GM12878 (cell line): ENCODE results near the gene AGBL1. TPM values are rescaled to one million over a fixed set of nuclear protein-coding genes. Genes with fewer than 3 reads are reported as not detected.

ENCODE experiments used
- ATAC-seq: fragments of 200-7000 bp; cut with Tn5 transposase; 3 replicates; pipeline ENCODE4 v1.9.1; 2020; ENCODE audit warnings: mild to moderate bottlenecking, moderate library complexity
- BruUV-seq: library from RNA; stranded (reverse); fragments of 400-500 nt; replicated peaks from 2 replicates; lab custom pipeline; 2021; lab: Mats Ljungman, UMichigan
- CTCF ChIA-PET: fragments of 300-600 bp; sonication (Branson Sonifier 250); formaldehyde crosslinking; extraction: SDS; loops from one replicate; lab custom pipeline; 2021; ENCODE audit warnings: inconsistent platforms; lab: Yijun Ruan, JAX
- POLR2A ChIA-PET: fragments of 350-600 bp; formaldehyde crosslinking; extraction: SDS; loops from one replicate; lab custom pipeline; 2021; ENCODE audit warnings: inconsistent platforms; lab: Charles Lee
- RAD21 ChIA-PET: fragments of 300-600 bp; sonication (Branson Sonifier 250); formaldehyde crosslinking; loops from one replicate; lab custom pipeline; 2023; ENCODE audit warnings: antibody characterized with exemption; ENCODE audit not compliant: unreplicated experiment; lab: Charles Lee
- SMC1A ChIA-PET: fragments of 300-600 bp; sonication (Branson Sonifier 250); formaldehyde crosslinking; loops from one replicate; lab custom pipeline; 2023; ENCODE audit not compliant: unreplicated experiment, uncharacterized antibody; lab: Charles Lee
- DNase-seq: peaks from one replicate; pipeline ENCODE4 v3.0.0-alpha.2; 2011; ENCODE audit warnings: low read depth, low spot score
- FAIRE-seq: peaks from 3 replicates; lab custom pipeline; 2011; peaks lifted over from hg19 to GRCh38; lab: Jason Lieb, UNC
- H2AFZ ChIP-seq: 2 replicates; pipeline ENCODE4 v1.6.0; 2011; ENCODE audit warnings: low read depth, low read length, control low read depth; ENCODE audit not compliant: control insufficient read depth
- H3K27ac ChIP-seq: 2 replicates; pipeline ENCODE4 v1.5.1; 2011; ENCODE audit warnings: control low read depth; ENCODE audit not compliant: control insufficient read depth, insufficient read depth
- H3K27me3 ChIP-seq, 2 experiments: replicated peaks in 1 of 2; 2 replicates each; pipeline versions ENCODE4 v1.6.0 to v1.6.1; 2011; ENCODE audit warnings: low read length in 1 of 2; ENCODE audit not compliant: control insufficient read depth in 2 of 2, insufficient read depth in 2 of 2
- H3K36me3 ChIP-seq, 2 experiments: 2 replicates each; pipeline ENCODE4 v1.5.1; 2011; ENCODE audit warnings: low read length in 1 of 2; ENCODE audit not compliant: control insufficient read depth in 2 of 2, insufficient read depth in 2 of 2
- H3K4me1 ChIP-seq: 2 replicates; pipeline ENCODE4 v1.6.1; 2011; ENCODE audit warnings: mild to moderate bottlenecking, low read length, moderate library complexity, mixed read lengths; ENCODE audit not compliant: control insufficient read depth, insufficient read depth
- H3K4me2 ChIP-seq: 2 replicates; pipeline ENCODE4 v1.6.0; 2011; ENCODE audit warnings: control low read depth; ENCODE audit not compliant: control insufficient read depth, insufficient read depth
- H3K4me3 ChIP-seq: fragments of 200-600 bp; sonication (generic); 2 replicates; pipeline ENCODE4 v1.5.1; 2016
- H3K79me2 ChIP-seq: 2 replicates; pipeline ENCODE4 v1.6.0; 2011; ENCODE audit warnings: low read length; ENCODE audit not compliant: control insufficient read depth, insufficient read depth
- H3K9ac ChIP-seq: 2 replicates; pipeline ENCODE4 v1.8.0; 2011; ENCODE audit warnings: low read length, control low read depth, mixed read lengths; ENCODE audit not compliant: control insufficient read depth, insufficient read depth
- H3K9me3 ChIP-seq: replicated peaks from 3 replicates; pipeline ENCODE4 v1.5.1; 2011; ENCODE audit warnings: mild to moderate bottlenecking, low read length; ENCODE audit not compliant: control insufficient read depth, insufficient read depth
- H4K20me1 ChIP-seq: 2 replicates; pipeline ENCODE4 v1.6.0; 2011; ENCODE audit not compliant: control insufficient read depth, insufficient read depth
- CBX5 ChIP-seq: sonication (generic); IDR thresholded peaks from 2 replicates; pipeline ENCODE4 v1.6.1; 2016; ENCODE audit warnings: low read depth, moderate library complexity, mild to moderate bottlenecking, inconsistent platforms
- E2F8 ChIP-seq: fragments of 450-650 bp; IDR thresholded peaks from 2 replicates; pipeline ENCODE4 v1.6.1; 2018; ENCODE audit warnings: mild to moderate bottlenecking, low read depth, moderate library complexity; ENCODE audit not compliant: partially characterized antibody
- E4F1 ChIP-seq: fragments of 450-650 bp; IDR thresholded peaks from 2 replicates; pipeline ENCODE4 v1.6.1; 2018; ENCODE audit warnings: borderline replicate concordance, mild to moderate bottlenecking; ENCODE audit not compliant: partially characterized antibody
- IKZF1 ChIP-seq: fragments of 450-650 bp; conservative IDR thresholded peaks from 2 replicates; pipeline ENCODE4 v1.6.1; 2017; ENCODE audit warnings: antibody characterized with exemption, mild to moderate bottlenecking
- IKZF2 ChIP-seq, 2 experiments: fragments of 450-650 bp; IDR thresholded peaks; 2 replicates each; pipeline ENCODE4 v1.6.1; 2017; ENCODE audit warnings: mild to moderate bottlenecking in 2 of 2, moderate library complexity in 2 of 2
- JUND ChIP-seq: IDR thresholded peaks from 2 replicates; pipeline ENCODE4 v1.6.1; 2012; ENCODE audit warnings: low read depth, mild to moderate bottlenecking, low read length, improper control_type of control experiment, moderate library complexity
- POU2F2 ChIP-seq: IDR thresholded peaks from 3 replicates; pipeline ENCODE4 v1.6.1; 2011; ENCODE audit warnings: low read depth, mild to moderate bottlenecking, low read length, borderline replicate concordance
- RB1 ChIP-seq: fragments of 450-650 bp; formaldehyde crosslinking; IDR thresholded peaks from 2 replicates; pipeline ENCODE4 v1.6.1; 2017; ENCODE audit warnings: mild to moderate bottlenecking, borderline replicate concordance
- RFX5 ChIP-seq: IDR thresholded peaks from 2 replicates; pipeline ENCODE4 v1.6.1; 2011; ENCODE audit warnings: low read depth, low read length, improper control_type of control experiment
- SREBF1 ChIP-seq: IDR thresholded peaks from 2 replicates; pipeline ENCODE4 v1.6.1; 2012; ENCODE audit warnings: mild to moderate bottlenecking, low read length
- YBX1 ChIP-seq: fragments of 450-650 bp; IDR thresholded peaks from 2 replicates; pipeline ENCODE4 v1.6.1; 2016; ENCODE audit warnings: antibody characterized with exemption
- whole genome bisulfite sequencing: methylation state at CpG from one replicate; pipeline ENCODE4 v1.1.6; 2016; ENCODE audit warnings: low lambda C conversion rate; ENCODE audit not compliant: insufficient replicate concordance, insufficient coverage; ENCODE audit errors: missing lambda C conversion rate; 5-methylcytosine and 5-hydroxymethylcytosine counted together
- in situ Hi-C: fragments of 300-500 bp; cut with MboI; formaldehyde crosslinking; loops from 9 replicates; pipeline ENCODE4 v1.14.3; 2018; ENCODE audit warnings: mixed read lengths
- intact Hi-C: fragments of 100-400 bp; cut with micrococcal nuclease; formaldehyde crosslinking; loops from one replicate; pipeline ENCODE4 v1.14.2; 2022; ENCODE audit not compliant: unreplicated experiment
- polyA plus RNA-seq, 11 experiments: library from polyadenylated mRNA; depleted of rRNA in 4 of 11; unstranded in 6 of 11; stranded (reverse) in 5 of 11; fragments of >200 nt; fragmentation: Nextera tagmentation in 4 of 11; fragmentation: Illumina TruSeq in 1 of 11; extraction: Ambion mirVana in 4 of 11; extraction: Trizol in 1 of 11; gene quantifications; 1 replicate in 1 of 11; 2 replicates in 10 of 11; pipeline versions ENCODE4 v1.2.1 to v1.2.3, GENCODE V29; 2011 to 2016; ENCODE audit warnings: inconsistent platforms in 2 of 11, missing spikeins in 2 of 11, low read depth in 1 of 11
- total RNA-seq, 4 experiments: library from RNA; depleted of rRNA in 3 of 4; stranded (reverse); fragments of >200 nt in 3 of 4; fragmentation: Illumina TruSeq in 1 of 4; extraction: Trizol in 1 of 4; gene quantifications; 2 replicates each; pipeline versions ENCODE4 v1.2.1 to v1.2.3, GENCODE V29; 2013 to 2021

The AGBL1 gene
- total and polyA plus RNA-seq, 10 of the 15 experiments (the other 5 are each of a cell fraction or from before 2014, with no cell fraction given) = not detected

DNA sequence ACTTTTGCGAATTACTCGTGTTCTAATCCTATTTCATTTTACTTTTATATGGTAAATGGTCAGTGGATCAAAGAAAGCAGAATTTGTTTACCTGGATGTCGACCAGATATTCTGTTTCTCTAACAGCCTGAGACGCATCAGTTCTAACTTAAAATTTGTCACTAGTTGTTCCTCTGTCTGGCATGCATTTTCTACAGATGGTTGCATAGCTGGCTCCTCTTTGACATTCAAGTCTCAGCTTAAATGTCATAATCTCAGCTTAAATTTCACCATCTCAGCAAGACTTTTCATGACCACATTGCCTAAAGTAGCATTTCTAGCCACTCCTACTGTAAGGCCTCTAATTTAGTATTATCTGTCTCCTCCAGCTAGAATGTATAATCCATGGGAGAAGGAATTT lies 609.3 kb downstream of the AGBL1 start:
- H3K36me3 ChIP-seq = no peaks in the 10 kb centered on the region
- H2AFZ ChIP-seq = no peak overlapping the region
- ChIA-PET CTCF (no interaction called here), RAD21 (no interaction called here), POLR2A (no interaction called here)
- no peak overlapping the region for H3K27ac ChIP-seq
- FAIRE-seq (no peak), ATAC-seq (no peak)
- no peak overlapping the region for H3K4me2 ChIP-seq
- no TSS peak for BruUV-seq
- no peak overlapping the region for H3K4me3 ChIP-seq
- H3K4me1 ChIP-seq = no peaks in the 10 kb centered on the region
- no peak overlapping the region for H3K9ac ChIP-seq
- no peaks in the 10 kb centered on the region for H3K79me2 ChIP-seq
- in situ Hi-C loops = no loop called here
- H4K20me1 ChIP-seq = no peaks in the 10 kb centered on the region
- TF ChIP-seq CBX5 = no peak
- no peak for TF ChIP-seq E2F8
- TF ChIP-seq IKZF2 (IDR thresholded peaks at IDR 0.05) = no peak
- no peak for TF ChIP-seq RFX5
- TF ChIP-seq, all 136 proteins: peak for 0
- Histone ChIP-seq H3K27me3 (no peaks in the 10 kb centered on the region), H3K9me3 (no peaks in the 10 kb centered on the region)
- intact Hi-C loops = no loop called here
- WGBS = 26% methylated on average over 4 of the region's 4 CpGs
- SMC1A ChIA-PET = no interaction called here
- no peak for DNase-seq

DNA sequence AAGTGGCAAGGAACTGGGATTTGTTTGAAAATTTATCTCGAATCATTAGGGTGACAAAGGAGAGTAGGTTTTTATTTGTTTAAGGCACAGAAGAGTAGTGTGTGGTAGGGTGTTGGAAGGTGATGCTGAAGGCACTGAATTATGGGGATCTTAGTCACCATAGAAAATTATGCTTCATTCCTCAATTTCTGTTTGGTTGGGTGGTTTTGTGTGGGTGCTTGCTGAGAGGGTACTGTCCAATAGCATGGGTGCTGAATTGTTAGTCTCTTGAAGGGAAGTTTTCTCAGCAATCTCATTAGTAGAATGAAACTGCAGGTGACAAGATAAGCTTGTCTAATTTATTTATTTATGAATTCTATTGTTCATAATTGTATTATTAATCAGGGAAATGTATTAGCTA lies 610.9 kb downstream of the AGBL1 start:
- CTCF ChIA-PET = interaction anchor here (0.6 kb wide), 1 partner anchor 299 kb away, joined by 3 read pairs; no protein-coding TSS in a partner anchor
- no peak overlapping the region for H3K4me3 ChIP-seq
- H3K4me2 ChIP-seq = no peak overlapping the region
- no peaks in the 10 kb centered on the region for H3K79me2 ChIP-seq
- no peaks in the 10 kb centered on the region for H3K9me3 ChIP-seq
- POLR2A ChIA-PET = no interaction called here
- intact Hi-C loops = no loop called here
- in situ Hi-C loops = no loop called here
- SMC1A ChIA-PET = interaction anchor here (1.1 kb wide), 1 partner anchor 11 kb away, joined by 3 read pairs; no protein-coding TSS in a partner anchor
- H3K27ac ChIP-seq = no peak overlapping the region
- no peaks in the 10 kb centered on the region for H3K27me3 ChIP-seq
- 0% methylated on average over 1 of the region's 1 CpG for WGBS
- H3K9ac ChIP-seq = no peak overlapping the region
- no peaks in the 10 kb centered on the region for H4K20me1 ChIP-seq
- no TSS peak for BruUV-seq
- no peaks in the 10 kb centered on the region for H3K36me3 ChIP-seq
- H2AFZ ChIP-seq = no peak overlapping the region
- DNase-seq (no peak), FAIRE-seq (no peak), ATAC-seq (no peak)
- RAD21 ChIA-PET = no interaction called here
- no peaks in the 10 kb centered on the region for H3K4me1 ChIP-seq
- TF ChIP-seq SREBF1 = no peak
- TF ChIP-seq POU2F2 = no peak
- TF ChIP-seq E4F1 = no peak
- no peak for TF ChIP-seq YBX1
- TF ChIP-seq IKZF1 = no peak
- TF ChIP-seq RB1 = no peak
- no peak for TF ChIP-seq JUND
